Skin of body (tissue), 2 donors: ENCODE measurements around the gene TNFRSF19. TPM values are rescaled to one million over a fixed set of nuclear protein-coding genes. Genes with fewer than 3 reads are reported as not detected.
"Not testable (repeated sequence)": the region's sequence is repeated elsewhere in the genome, so short reads cannot be mapped to it uniquely, and the experiment has no call there.

ENCODE experiments used
- DNase-seq: peaks from one replicate; lab custom pipeline; 2025; lab: John Stamatoyannopoulos, UW
- total RNA-seq: library from RNA; depleted of rRNA; stranded (reverse); fragments of >200 nt; gene quantifications from one replicate; pipeline ENCODE4 v1.2.3, GENCODE V29; 2014

The TNFRSF19 gene
- total RNA-seq, 1 donor from 2014 or later = 69.0 TPM

GRCh38 chr13:23567906-23568460 lies 2.2 kb upstream of the TNFRSF19 start:
- no peak for DNase-seq

DNA sequence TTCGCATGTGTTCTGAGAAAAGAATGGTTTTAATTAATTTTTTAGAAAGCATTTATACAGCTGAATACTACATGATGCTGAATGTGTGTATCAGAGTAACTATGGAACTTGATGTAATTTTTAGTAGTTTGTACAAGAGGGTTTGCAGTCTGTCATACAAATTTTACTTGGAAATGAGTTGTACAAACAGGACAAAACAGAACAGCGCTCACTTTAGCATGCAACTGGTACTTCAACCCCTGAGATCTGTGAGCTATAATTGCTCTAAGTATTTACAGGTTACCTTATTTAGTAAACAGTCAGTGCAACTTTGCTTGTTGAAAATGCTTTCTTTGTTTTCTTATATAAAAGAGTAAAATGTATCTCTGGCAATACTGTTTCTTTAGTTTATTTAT lies 706 bp downstream of the TNFRSF19 start:
- peak; percentile 83 for DNase-seq

DNA sequence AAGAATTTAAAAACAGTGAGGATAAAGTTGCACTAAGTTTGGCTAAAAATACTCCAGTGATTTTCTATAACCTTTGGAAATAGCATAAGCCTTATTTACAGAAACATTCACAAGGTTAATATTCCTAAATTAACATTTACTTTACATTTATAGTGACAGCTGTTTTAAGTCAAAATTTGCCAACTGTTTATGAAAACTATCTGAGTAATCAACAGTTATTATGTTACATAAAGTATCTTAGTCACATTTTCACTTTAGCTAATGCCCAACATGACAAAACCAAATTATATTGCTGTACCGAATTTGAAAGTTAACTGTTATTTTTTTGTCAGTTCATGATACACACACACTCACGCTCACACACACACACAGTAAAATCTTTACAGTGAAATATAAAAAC lies 1.2 kb downstream of the TNFRSF19 start:
- no peak for DNase-seq

GRCh38 chr13:23572836-23573235 lies 2.6 kb downstream of the TNFRSF19 start:
- DNase-seq = peak; percentile 46

DNA sequence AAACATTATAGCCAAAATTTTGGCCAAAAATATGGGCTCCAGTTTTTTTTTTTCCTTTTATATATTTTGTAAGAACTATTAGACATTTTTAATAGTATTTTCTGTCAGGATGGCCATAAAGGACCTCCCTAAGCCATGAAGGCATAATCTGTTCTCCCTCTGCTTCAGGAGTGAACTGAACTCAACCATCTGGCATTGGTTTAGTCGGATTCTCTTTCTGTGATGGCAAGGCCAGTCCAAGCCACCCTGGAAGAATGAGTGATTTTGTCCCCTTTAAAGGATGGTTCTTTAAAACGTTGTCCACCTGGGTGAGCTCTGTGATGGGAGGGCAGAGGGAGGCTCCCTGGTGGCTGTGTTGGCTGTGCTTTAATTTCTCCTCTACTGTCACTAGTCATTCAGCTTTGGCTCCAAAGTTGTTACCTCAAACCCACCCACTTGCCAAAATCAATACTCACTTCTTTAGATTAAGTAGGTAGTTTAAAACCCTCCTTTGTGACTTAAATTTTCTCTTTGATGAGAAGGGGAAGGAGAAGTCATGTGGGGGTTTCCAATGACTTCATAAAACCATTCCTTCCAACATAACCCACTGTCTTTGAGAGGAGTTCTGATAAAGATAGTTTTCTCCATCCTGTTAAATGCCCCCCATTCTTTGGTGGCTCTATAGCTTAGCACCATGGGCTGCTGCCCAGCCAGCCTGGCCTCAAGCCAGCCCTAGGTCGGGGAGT lies 4.4 kb downstream of the TNFRSF19 start:
- no peak for DNase-seq

DNA sequence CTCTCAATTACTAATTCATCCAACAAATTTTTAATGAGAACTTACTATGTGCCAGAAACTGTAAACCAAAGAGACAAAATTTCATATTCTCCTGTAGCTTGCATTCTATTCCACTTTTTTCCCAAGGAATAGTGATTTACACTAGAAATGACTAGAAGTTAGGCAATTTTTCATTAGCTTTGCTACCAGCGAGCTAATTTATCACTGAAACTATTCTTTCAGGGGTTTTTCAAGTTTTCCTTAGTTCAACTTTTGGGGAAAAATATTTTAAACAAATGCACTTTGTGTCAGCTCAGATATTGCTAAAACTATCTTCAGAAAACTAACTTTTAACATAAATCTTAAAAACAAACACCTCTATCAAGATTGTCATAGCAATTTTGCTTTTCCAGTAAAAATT lies 5.4 kb downstream of the TNFRSF19 start:
- DNase-seq = no peak

DNA sequence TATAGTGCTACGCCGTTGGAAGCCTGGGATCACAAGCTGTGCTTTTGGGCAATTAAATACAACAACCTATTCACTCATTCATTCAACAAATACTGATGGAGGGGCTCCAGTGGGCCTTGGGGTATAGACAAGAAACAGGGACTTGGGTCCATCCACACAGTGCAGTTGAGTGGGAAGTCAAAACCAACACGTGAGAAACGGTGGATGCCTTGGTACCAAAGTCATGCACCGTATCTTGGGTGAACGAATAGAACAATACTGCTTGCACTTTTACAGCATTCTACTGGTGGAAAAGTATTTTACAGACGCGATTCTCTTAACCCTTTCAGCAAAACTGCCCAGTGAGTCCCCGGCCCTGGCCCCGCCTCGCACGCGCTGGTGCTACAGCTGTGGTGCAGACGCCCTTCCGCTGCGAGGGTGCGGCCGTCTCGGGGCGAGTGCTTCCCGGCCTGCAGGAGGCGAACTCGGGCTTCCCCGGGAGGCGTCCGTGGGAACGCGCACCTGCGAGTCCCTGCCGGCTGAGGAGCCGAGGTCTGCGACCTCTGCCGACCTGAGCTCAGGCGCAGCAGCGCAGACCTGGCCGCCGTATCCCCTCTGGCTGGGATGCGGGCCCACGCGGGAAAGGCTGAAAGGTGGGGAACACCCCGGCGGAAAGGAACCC lies 8.3 kb downstream of the TNFRSF19 start:
- DNase-seq = peak; percentile 71

DNA sequence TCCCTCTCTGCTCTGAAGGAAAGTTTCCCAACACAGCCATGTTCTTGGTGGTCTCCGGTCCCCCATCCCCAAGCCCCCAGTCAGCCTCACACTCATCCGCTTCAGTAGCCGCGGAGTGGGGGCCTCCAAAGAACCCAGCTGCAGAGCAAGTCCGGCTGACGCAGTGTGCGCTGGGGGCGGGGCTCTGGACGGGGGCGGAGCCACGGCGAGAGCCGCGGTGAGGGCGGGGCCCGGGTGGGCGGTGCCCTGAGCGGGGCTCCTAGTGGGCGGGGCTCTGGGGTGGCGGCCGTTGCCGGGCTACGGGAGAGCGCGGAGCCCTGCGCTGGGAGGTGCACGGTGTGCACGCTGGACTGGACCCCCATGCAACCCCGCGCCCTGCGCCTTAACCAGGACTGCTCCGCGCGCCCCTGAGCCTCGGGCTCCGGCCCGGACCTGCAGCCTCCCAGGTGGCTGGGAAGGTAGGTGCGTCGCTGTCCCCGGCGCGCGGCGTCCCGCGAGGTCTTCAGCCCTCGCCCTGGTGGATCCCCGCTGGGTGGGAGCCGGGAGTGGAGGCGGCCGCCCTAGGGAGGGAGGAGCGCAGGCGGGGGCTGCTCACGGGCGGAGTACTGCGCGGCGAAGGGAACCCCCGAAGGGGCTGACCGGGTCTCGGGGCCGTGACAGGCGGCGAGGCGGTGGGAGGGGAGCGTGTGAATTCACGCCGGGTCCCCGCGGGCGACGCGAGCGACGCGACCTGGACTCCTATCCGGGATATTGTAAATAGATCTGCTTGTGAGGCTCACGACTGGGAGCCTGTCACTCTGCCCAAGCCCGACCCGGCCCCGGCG lies 9.1 kb downstream of the TNFRSF19 start:
- peak; percentile 85 for DNase-seq

DNA sequence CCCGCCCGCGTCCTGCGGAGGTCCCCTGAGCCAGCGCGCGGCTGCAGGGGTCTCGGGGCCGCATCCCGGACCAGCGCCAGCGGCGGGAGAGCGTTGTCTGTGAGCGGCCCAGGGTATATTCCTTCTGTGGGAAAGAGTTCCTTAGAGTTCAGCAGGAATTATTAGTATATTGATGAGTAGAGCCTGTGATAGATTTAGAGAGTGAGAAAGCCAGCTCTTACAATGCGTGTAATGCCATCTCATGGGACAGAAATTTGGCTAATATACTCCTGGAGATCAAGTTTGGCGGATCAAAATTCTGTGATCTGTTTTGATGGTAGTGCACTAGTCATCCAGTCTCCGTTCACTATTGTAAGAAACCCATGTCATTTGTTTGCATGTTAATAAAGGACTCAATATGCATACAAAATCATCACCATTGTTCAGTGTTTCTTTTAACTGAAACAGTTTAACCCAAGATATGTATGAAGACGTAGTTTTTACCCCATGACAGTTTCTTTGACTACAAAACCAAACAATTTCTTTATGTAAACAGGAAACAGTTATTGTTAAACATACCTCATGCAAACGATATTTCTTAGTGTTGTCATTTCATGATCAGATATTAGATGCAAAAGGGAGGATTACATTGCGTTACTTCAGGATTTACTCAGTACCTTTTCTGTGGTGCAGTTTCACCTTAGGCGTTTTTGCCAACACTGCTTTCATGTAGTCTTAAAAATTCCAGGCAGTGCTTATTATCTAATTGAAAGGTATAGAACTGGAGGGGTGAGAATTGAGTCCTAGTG lies 9.9 kb downstream of the TNFRSF19 start:
- DNase-seq = peak; percentile 52

DNA sequence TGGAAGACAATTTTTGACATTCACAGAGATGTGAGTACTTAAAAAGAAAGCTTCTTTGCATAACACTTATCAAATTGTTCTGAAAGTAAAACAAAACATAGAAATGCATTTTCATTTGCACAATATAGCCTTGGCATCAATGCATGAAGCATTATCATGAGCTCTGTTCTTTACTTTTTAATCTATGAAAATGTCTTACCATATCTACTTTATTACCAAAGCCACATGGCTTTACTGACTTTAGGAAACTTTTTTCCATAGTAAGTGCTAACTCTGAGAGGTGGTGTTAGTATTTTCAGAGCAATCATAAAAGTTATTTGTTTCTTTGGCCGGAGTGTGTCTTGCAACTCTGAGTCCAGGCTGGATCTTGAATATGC lies 10.5 kb downstream of the TNFRSF19 start:
- no peak for DNase-seq

DNA sequence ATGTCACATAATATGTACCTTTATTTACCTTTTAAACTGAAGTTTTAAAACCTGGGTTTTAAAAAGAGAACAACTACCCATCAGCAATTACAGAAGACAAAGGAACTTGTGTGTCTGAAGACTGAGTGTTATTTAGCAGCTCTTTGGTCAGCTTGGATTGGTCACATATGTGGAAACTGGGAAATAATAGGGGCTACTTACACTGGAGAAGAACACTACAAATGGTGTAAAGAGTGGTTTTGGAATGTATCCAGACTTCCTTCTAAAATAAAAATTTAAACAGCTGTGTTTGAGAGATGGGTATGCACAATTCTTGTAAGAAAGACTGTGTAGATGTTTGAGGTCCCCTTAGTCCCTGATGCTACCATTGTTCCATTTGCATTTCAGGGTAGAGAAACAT lies 13.3 kb downstream of the TNFRSF19 start:
- peak; percentile 5 for DNase-seq

DNA sequence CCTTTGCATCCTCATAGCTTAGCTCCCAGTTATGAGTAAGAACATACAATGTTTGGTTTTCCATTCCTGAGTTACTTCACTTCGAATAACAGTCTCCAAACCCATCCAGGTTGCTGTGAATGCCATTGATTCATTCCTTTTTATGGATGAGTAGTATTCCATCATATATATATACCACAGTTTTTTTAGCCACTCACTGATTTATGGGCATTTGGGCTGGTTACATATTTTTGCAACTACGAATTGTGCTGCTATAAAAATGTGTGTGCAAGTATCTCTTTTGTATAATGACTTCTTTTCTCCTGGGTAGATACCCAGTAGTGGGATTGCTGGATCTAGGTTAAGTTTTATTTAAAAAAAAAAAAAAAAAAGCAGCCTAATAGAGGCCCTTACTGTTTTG lies 14.1 kb downstream of the TNFRSF19 start:
- DNase-seq = no peak

GRCh38 chr13:23586336-23586735 lies 16.1 kb downstream of the TNFRSF19 start:
- no peak for DNase-seq

- DNase-seq = no peak
Measured at GRCh38 chr13:23588666-23589065, 18.5 kb downstream of the TNFRSF19 start.

DNA sequence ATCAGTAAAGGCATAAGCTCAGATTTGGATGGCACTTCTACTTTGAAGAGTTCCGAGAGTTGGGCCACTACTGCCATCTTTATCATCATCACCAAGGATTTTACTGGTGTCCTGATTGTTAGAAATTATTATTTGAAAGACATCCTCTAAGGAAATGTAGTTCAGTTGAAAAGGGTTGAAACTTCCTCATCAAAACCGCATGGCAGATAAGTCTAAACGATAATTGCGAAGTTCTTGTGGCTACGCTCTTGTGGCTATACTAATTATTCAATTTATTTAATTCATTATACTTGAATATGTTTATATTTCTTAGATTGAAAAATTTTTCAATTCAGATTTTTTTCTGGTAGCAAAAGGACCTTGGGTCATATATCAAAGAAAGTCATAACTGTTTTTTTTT lies 22.4 kb downstream of the TNFRSF19 start:
- no peak for DNase-seq

DNA sequence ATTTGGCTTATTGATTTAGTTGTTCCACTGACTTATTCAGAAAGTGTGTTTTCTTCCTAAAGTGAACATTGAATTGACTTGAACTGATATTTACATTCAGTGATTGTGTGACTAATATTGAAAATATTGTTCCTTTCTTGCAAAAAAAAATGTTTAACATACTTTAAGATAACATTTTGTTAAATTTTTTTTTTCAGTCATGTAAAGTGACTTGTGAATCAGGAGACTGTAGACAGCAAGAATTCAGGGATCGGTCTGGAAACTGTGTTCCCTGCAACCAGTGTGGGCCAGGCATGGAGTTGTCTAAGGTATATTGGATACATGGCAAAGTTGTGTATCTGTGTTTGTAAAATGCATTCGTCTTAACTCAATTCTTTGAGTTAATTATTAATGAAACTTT lies 22.9 kb downstream of the TNFRSF19 start:
- DNase-seq = no peak

- DNase-seq = not testable (repeated sequence)
Measured at GRCh38 chr13:23594290-23594689, 24.1 kb downstream of the TNFRSF19 start.

DNA sequence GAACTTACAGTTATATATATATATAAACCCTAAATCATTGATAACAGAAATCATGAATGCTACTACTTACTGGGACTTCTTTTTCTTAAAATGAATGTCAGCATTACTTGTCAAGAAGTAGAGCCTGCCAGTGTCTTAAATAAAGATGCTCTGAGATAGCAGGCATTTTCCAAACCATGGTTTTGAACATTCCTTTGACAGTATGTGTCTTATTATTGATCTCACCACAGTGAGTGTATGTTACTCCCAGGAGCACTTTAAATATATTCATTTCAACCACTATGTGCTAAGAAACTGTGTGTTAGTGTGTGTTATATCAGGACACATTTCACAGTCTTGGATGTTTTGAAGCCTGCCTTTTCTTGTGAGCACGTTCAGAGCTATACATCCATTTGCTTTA lies 28.2 kb downstream of the TNFRSF19 start:
- DNase-seq = no peak

GRCh38 chr13:23599083-23599925 lies 29.1 kb downstream of the TNFRSF19 start:
- DNase-seq = no peak

DNA sequence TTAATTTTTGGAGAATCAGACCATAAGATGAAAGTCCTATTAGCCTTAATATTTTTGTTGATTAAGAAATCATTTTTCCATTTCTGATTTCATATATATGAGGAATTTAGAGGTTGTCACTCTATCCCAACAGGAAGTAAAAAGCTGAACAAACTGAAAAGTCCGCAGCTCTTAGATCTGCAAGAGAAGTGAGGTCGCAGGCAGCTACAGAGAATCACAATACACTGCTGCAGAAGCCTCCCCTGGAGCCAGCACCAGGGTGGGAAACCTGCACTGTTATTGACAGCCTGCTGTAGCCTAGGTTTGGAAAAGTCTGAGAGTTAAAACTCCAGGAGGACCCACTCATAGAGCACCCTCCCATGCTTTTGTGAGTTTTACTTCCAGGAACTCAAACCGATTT lies 29.9 kb downstream of the TNFRSF19 start:
- no peak for DNase-seq
